Activated CD4-positive, CD25-positive, alpha-beta regulatory T cell treated with anti-CD3 and anti-CD28 coated beads, Interleukin-2, amount 50 U/mL, for 16 hours (primary cell): Measurements from ENCODE around the gene DHX35.
"Not testable (repeated sequence)": the region's sequence is repeated elsewhere in the genome, so short reads cannot be mapped to it uniquely, and the experiment has no call there.

Experiments used
- DNase-seq: peaks from one replicate; pipeline ENCODE4 v3.0.0-alpha.2; 2020; ENCODE audit warnings: low read depth, low spot score

DHX35 gene

DNA sequence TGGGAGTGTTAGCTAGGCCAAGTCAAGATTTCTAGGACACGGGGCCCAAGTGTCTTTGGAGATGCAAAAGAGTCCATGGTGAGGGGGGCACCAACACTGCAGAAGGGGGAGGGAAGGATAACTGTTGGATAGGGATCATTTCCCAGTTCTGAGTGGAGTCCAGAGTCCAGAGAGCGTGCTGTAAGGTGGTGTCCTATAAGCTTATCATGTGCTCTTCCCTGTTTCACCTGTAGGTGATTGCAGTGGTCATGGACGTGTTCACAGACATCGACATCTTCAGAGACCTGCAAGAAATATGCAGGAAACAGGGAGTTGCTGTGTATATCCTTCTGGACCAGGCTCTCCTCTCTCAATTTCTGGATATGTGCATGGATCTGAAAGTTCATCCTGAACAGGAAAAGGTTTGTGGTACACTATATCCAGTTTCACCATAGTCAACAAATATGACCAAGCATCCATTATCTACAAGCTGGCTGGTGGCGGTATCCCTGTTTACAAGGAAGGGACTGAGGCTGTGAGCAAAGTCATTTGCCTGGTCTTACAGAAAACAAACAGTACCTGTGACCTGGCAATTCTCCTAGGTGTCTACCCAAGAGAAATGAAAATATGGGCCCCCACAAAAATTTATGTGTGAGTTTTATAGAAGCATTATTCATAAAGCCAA lies 20.3 kb upstream of the DHX35 start:
- DNase-seq: no peak

DNA sequence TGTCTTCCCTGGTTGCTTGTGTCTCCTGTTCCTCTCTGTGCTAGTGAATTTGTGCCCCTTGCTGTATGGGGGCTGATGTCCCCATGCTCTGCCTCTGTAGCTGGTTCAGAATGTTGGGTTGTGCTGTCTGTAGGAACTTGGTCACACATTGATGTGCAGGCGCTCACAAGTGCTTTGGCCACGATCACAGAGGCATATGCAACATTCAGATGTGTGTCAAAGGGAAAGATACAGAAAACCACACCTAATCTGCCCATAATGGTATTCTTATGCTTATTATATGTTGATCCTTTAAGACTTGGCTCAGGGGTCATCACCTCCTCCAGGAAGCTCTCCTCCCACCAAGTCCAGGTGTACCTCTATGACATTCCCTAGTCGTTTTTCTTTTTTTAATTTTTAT lies 17.1 kb upstream of the DHX35 start:
- no peak for DNase-seq

DNA sequence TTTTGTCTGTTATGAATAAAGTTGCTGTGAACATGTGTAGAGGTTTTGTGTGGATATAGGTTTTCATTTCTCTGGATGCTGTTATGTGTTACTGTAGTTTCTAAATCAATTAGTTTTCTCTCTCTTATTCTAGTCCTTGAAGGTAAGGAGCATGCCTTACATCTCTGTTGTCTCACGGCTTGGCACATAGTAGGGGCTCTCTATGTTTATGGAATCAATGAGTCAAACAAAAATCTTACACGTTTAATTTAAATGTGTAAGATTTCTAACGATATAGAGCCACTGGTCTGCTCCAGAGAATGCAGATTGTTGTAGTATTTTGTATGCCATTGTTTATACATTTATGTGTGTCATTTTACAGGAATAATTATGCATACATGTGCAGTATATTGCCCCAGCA lies 15.3 kb upstream of the DHX35 start:
- no peak for DNase-seq

DNA sequence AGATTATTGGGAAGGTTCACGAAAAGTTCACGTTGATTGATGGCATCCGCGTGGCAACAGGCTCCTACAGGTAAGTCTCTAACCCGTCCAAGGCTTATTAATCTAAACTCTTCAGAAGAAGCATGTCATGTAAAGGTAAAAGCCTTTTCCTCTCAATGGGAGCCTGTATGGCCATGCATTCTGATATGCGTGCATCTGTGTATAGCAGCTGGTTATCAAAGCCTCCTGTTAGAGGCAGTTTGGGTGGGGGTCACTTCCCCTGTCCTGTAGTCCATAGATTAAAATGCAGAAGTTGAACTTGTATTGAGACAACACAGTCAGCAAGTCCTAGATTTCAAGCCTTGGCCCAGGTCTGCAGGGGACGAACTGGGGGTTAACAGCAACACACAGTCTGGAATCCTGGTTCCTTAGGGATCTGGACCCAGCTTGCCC lies 14.2 kb upstream of the DHX35 start:
- no peak for DNase-seq

DNA sequence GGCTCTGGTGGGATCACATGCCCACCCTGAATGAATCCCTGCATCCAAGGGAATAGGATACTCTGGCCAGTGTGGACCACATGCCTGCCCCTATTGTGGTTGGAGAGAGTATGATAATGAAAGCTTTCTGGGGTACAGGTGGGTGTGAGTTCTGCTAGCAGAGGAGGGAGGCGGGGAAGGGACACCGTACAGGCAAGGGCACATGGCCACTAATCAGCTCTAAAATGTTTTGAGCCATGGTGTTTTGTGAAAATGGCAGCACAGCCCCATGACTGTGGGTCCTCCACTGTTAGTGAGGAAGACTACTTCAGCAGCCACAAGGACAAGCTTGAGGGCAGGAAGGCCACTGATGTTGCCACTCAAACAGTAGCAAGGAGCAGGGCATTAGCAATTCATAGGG lies 11.9 kb upstream of the DHX35 start:
- no peak for DNase-seq

DNA sequence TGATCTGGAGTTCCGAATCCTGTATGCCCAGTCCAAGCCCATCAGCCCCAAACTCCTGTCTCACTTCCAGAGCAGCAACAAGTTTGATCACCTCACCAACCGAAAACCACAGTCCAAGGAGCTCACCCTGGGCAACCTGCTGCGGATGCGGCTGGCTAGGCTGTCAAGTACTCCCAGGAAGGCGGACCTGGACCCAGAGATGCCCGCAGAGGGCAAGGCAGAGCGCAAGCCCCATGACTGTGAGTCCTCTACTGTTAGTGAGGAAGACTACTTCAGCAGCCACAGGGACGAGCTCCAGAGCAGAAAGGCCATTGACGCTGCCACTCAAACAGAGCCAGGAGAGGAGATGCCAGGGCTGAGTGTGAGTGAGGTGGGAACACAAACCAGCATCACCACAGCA lies 10.5 kb upstream of the DHX35 start:
- no peak for DNase-seq

DNA sequence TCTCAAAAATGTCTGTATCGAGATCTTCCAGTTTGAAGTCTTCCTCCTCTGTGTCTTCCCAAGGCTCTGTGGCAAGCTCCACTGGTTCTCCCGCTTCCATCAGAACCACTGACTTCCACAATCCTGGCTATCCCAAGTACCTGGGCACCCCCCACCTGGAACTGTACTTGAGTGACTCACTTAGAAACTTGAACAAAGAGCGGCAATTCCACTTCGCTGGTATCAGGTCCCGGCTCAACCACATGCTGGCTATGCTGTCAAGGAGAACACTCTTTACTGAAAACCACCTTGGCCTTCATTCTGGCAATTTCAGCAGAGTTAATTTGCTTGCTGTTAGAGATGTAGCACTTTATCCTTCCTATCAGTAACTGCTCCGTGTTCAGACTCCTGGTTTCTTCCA lies 10.0 kb upstream of the DHX35 start:
- no peak for DNase-seq

DNA sequence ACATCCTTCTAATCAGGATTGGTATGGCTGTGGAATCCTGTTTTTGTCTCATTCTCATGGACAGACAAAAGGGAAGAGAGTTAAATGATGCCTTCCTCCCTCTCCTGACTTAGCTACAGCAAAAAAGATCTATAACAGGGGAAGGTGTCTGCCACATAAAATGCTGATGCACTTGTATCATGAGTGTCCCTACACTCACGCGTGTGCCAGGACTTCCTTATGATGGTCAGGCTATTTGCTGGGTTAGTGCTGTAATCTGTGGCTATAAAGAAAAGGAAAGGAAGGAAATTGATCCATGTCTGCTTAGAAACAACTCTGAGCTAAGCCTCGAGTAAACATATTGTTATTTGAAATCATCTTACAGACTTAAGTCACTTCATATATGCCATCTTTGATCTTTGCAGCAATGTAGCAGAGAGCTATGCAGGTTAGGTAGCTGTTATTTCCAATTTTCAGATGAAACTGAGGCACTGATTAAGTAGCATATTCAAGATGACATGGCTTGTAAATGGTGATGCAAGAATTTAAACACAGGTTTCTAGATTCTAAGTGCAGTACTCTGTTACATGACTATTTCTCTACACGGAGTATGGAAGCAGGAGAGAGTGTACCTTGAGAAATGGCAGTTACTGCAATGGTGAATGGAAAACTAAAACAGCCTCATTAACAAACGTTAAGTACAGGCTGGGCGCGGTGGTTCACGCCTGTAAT lies 8.4 kb upstream of the DHX35 start:
- DNase-seq: no peak

DNA sequence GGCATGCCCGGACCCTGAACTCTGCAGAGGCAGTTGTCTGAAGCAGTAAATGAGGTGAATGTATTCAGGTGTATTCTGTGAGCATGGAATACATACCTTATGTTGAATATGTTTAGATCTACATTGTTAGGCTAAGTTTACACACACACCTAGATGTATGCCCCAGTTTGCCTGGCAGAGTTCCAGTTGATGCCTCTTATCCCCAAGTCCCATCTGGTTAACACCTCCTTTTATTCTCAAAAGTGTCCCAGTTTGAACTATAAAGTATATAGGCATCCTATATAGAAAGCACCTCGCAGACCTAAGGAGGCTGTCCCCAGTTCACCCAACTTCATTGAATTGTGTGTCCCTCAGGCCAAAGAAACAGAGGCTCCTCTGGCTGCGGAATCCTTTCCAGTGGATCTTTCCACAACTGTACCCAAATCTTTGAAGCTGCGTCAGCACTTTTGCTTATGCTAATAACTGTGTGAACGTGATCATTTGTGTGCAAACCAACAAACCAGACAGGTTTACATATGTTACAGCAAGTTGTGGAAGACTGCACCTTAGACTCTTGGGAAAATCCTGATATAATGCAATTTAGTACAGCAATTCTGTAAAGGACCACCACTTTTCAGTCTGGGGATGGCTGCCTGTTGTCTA lies 4.8 kb upstream of the DHX35 start:
- no peak for DNase-seq

DNA sequence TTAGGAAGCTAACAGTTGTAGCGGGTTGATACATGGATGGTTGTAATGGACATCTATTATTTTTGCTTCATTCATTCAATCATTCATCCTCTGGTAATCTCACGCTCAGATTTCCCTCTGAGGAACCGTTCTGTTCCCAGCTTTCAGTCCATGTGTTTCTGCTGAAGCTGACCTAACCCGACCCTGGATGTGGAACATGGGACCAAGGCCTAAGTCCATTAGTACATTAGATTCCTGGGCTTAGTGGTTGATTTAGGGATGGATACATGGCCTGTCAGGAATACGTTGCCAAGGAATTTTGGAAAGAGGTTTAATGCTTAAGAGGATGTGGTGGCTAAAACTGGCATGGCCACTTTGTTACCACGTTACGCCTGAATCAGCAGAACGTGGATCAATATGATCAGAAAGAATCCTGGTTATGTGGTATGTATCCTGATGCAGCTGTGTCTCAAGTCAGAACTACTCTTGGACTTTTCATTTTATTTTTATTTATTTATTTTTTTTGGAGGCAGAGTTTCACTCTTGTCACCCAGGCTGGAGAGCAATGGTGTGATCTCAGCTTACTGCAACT lies 4.1 kb upstream of the DHX35 start:
- DNase-seq: no peak

DNA sequence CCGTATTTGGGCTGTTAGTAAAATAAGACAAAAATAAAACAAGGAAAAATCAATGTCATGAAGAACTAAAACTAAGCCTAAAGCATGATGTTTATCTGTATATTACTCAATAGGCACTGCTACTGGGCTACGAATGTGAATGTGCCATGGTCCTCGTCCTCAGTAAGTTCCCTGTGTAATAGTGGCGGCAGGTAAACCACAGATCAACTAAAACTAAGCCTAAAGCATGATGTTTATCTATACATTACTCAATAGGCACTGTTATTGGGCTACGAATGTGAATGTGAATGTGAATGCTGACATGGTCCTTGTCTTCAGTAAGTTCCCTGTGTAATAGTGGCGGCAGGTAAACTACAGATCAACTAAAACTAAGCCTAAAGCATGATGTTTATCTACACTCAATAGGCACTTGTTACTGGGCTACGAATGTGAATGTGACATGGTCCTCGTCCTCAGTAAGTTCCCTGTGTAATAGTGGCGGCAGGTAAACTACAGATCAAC lies 1.9 kb upstream of the DHX35 start:
- DNase-seq: not testable (repeated sequence)

DNA sequence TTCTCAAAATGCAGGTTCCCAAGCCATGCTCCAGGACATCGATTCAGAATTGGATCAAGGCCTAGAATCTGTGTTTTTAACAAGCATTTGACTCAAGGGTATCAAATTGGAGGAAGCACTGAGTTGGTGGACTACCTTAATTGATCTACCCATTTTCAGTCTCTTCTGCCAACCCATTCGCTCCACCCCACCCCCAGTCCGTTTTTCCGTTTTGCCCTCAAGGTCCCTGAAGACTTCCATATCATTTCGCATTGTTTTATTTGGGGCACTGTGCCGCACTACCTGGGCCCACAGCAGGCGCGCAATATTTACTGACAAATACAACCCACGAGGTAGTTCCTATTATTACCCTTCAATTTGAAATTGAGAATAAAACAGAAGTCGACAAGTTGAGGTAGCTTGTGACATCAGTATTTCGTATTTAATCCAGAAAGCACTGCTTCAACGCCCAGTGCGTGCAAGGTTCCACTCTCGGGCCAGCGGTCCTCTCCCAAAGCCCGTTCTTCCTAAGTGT lies 557 bp upstream of the DHX35 start:
- DNase-seq: no peak

DNA sequence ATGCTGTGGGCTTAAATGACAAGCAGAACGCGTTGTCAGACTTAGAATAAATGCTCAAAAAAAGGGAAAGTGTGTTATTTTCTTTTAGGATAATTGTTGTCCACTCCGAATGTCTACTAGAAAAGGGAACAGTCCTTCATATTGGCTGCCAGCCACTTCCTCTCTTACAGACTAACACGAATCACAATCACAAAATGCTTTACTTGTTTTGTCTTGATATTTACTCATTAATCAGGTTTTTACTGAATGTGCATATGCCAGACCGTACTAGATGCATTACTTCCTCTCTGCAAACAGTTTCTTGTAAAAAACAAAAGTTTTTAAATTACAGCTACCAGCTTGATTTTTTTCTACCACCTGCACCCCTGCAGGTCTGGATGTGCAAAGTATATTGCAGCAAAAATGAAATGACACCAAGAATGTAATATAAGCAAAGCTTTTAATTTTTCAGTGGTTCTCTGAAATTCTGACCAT lies 821 bp downstream of the DHX35 start:
- DNase-seq: no peak

DNA sequence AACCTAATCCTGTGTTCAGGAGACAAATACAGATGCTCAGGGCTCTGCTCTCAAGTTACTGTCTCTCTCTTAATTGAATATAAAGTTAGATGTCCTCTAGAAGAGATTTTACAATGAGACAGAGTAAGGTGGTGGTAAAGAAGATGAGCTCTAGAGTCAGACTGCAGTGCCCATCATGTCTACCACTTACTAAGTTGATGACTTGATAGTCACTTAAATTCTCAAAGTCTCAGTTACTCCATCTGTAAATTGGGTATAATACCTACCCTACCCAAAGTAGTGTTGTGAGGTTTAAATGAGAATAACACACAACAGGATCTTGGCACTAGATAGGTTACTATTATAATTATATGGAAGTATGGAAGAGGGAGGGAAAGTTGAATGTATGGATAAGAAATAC lies 1.6 kb downstream of the DHX35 start:
- no peak for DNase-seq

DNA sequence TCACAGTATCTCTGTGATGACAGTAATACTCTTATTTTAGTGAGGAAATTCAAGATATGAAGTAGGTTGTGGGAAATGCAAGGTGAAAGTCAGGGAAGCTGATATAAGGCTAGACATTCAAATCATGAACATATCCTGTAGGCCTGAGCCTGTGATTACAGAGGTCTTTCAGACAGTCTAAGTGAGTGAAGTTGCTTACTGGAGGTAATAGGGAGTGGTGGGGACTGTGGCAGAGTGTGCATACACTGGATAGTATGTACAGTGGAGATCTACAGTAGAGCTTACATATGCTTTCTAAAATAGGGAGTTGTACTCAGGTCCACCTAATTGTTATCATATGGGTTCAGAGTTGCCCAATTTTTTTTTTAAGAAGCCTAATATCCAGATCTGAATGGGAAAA lies 3.1 kb downstream of the DHX35 start:
- no peak for DNase-seq

DNA sequence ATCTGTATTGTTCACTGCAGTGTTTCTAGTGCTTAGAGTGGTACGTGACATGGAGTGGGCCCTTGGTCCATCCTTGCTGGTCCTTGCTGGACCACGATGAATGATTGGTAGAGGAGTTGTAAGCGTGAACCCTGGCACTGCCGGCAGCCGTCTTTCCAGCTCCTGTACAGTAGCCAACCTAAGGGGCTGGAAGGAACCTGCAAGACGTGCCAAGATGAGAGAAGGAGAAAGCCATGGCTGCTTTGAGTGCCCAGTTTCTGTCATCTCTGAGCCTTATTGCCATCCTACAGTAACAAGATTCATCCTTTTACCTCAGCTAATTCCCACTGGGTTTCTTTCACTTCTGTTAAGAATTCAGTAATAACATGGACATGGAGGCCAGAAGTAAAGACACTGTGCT lies 5.9 kb downstream of the DHX35 start:
- DNase-seq: no peak

DNA sequence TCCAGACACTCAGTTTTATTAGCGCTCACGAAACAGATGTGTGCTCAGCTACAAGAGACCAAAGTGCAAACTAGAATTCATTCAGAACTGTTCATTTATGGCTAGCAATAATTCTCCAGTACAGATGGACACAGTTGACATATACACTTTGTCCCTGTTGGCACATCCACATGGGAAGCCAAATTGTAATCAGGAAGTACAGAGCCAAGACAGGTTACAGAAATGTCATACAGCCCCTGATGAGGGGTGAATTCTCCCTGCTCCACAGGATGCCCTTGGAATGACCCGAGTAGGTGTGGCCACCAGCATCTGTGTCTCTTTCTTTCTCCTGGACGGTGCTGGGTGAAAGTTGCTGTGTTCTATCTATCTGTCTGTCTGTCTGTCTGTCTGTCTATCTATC lies 7.6 kb downstream of the DHX35 start:
- DNase-seq: no peak

DNA sequence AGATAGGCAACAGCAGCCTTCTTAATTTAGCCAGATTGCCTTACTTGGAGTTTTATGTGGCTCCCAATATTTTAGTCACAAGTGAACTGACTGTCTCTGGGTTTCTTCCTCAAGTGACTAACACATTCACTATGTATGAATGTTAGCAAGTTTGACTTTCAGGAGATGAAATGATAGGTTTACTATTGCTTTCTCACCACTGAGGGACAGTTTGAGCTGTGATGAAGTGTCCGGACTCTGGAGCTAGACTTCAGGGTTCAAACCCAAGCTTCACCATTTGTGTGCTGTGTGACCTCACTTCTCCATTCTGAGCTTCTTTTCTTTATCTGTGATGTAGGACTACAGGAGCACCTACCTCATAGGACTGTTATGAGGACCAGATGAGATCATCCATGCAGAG lies 8.2 kb downstream of the DHX35 start:
- DNase-seq: no peak

DNA sequence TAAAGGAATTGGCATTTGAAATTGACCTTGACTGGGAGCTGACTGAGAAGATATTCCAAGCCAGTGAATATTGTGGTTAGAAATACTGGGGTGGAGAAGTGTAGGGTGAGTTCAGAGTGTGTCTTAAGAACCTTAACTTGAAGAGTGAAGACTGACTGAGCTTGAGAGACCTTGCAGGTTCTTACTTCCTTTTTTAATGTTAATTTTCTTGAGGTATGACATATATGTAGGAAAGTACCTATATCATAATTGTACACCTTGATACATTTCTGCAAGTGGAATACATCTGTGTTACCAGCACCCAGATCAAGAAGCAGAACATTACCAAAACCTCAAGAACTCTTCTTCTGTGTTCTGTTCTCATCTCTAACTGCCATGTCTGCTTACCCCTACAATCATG lies 11.0 kb downstream of the DHX35 start:
- DNase-seq: no peak

DNA sequence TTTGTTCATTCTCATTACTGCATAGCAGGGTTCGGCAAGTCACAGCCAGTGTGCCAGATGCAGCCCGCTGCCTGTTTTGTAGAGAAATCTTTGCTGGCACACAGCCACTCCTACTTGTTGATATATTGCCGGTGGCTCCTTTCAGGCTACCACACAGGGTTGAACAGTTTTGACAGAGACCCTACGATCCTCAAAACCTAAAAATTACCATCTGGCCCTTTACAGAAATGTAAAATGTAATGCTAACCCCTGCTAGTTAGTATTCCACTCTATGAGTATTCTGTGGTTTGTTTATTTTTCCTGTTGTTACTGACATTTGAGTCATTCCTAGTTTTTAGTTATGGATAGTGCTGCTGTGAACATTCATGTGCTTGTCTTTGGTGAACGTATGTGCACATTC lies 11.5 kb downstream of the DHX35 start:
- no peak for DNase-seq

DNA sequence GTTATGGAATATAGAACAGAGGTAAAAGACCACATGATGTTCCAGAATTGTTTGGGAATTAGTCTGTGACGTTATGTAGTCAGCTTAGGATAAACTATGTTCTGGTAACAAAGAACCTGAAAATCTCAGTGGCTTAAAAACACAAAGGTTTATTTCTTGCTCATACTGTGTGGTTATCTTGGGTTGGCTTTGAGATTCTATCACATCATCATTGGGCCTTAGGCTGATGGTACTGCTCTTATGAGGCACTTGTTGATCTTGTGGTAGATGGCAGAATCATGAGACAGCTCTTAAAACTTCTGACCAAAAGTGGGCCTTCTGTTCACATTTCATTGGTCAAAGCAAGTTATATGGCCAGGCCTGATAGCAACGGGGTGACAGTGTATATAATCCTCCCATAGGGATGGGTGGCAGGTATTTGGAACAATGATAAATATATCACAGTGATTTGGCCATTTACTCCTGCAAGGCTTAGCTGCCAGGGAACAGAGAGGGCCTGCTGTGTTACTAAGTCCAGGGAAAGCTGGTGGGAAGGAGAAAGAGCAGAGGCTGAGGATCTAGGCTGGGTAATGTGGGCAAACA lies 13.5 kb downstream of the DHX35 start:
- DNase-seq: no peak

DNA sequence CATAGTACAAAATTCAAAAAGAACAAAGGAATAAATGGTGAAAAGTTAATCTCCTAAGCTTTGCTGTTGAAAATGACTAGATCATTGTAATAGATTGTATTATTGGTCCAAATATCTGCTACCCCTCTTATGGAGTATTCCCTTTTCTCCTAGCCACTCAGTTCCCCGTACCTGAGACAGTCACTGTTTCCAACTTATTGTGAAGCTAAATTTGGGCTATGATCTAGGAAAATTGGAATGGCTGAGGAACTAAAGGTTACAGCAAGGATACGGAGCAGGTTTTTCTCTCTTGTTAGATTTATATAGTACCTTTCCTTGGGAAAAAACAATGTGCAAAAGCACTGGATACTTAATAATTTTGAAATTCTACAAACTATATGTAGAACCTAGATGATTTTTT lies 17.3 kb downstream of the DHX35 start:
- no peak for DNase-seq
